DND-41 (cell line): ENCODE results near the gene ACKR3.

Experiments
- ATAC-seq: fragments of 200-7000 bp; cut with Tn5 transposase; 3 replicates; pipeline ENCODE4 v1.9.1; 2021; ENCODE audit warnings: low read depth; ENCODE audit not compliant: insufficient read depth
- DNase-seq: peaks from one replicate; pipeline ENCODE4 v3.0.0-alpha.2; 2020
- H2AFZ ChIP-seq: 2 replicates; pipeline ENCODE4 v1.6.0; 2012; ENCODE audit warnings: low read depth, low read length
- H3K27ac ChIP-seq: 2 replicates; pipeline ENCODE4 v1.5.1; 2012; ENCODE audit warnings: low read length, inconsistent platforms
- H3K27me3 ChIP-seq: fragments of 200-600 bp; sonication (generic); 2 replicates; pipeline ENCODE4 v1.6.0; 2012; ENCODE audit warnings: low read length, mild to moderate bottlenecking, inconsistent platforms; ENCODE audit not compliant: insufficient read depth, poor library complexity
- H3K36me3 ChIP-seq: 2 replicates; pipeline ENCODE4 v1.5.1; 2012; ENCODE audit warnings: low read length, inconsistent platforms; ENCODE audit not compliant: insufficient read depth
- H3K4me1 ChIP-seq: 2 replicates; pipeline ENCODE4 v1.5.1; 2012; ENCODE audit warnings: mild to moderate bottlenecking, low read length; ENCODE audit not compliant: insufficient read depth
- H3K4me2 ChIP-seq: 2 replicates; pipeline ENCODE4 v1.6.0; 2012; ENCODE audit warnings: mild to moderate bottlenecking, moderate library complexity, low read length, inconsistent platforms; ENCODE audit not compliant: insufficient read depth
- H3K4me3 ChIP-seq, 2 experiments: fragments of 200-600 bp in 1 of 2; shearing (Covaris generic) in 1 of 2; 2 replicates each; pipeline ENCODE4 v1.5.1; 2012 to 2016; ENCODE audit warnings: inconsistent platforms in 2 of 2, low read length in 2 of 2, mild to moderate bottlenecking in 2 of 2, low read depth in 1 of 2, moderate library complexity in 1 of 2
- H3K79me2 ChIP-seq: 2 replicates; pipeline ENCODE4 v1.6.0; 2012; ENCODE audit warnings: low read length, inconsistent platforms; ENCODE audit not compliant: insufficient read depth
- H3K9ac ChIP-seq: 2 replicates; pipeline ENCODE4 v1.6.0; 2012; ENCODE audit warnings: low read depth, mild to moderate bottlenecking, inconsistent platforms, low read length, moderate library complexity
- H3K9me3 ChIP-seq: 2 replicates; pipeline ENCODE4 v1.5.1; 2012; ENCODE audit warnings: low read length, moderate library complexity, mild to moderate bottlenecking, inconsistent platforms; ENCODE audit not compliant: insufficient read depth, severe bottlenecking
- H4K20me1 ChIP-seq: 2 replicates; pipeline ENCODE4 v1.6.0; 2012; ENCODE audit warnings: low read length; ENCODE audit not compliant: insufficient read depth
- CTCF ChIP-seq: IDR thresholded peaks from 2 replicates; pipeline ENCODE4 v1.5.1; 2012; ENCODE audit warnings: borderline replicate concordance, low read length, moderate library complexity, mild to moderate bottlenecking; ENCODE audit not compliant: poor library complexity, severe bottlenecking; ENCODE audit errors: extremely low read depth
- EZH2 ChIP-seq: IDR thresholded peaks from 3 replicates; pipeline ENCODE4 v1.6.1; 2012; ENCODE audit warnings: borderline replicate concordance, low read depth, mild to moderate bottlenecking, moderate library complexity, low read length, inconsistent platforms; ENCODE audit not compliant: severe bottlenecking

The ACKR3 gene

GRCh38 chr2:236572482-236572881, 2.9 kb downstream of the ACKR3 start:
- Histone ChIP-seq H4K20me1 (no peaks in the 10 kb centered on the region), H3K36me3 (no peaks in the 10 kb centered on the region), H3K27ac (no peak overlapping the region), H3K27me3 (no peaks in the 10 kb centered on the region), H2AFZ (no peak overlapping the region), H3K4me3 (no peak overlapping the region), H3K4me2 (no peak overlapping the region), H3K9ac (no peak overlapping the region), H3K4me1 (peaks cover 19% of the 10 kb centered on the region), H3K79me2 (no peaks in the 10 kb centered on the region), H3K9me3 (no peaks in the 10 kb centered on the region)
- no peak for DNase-seq
- ATAC-seq = no peak
- TF ChIP-seq EZH2 (no peak), CTCF (no peak)

DNA sequence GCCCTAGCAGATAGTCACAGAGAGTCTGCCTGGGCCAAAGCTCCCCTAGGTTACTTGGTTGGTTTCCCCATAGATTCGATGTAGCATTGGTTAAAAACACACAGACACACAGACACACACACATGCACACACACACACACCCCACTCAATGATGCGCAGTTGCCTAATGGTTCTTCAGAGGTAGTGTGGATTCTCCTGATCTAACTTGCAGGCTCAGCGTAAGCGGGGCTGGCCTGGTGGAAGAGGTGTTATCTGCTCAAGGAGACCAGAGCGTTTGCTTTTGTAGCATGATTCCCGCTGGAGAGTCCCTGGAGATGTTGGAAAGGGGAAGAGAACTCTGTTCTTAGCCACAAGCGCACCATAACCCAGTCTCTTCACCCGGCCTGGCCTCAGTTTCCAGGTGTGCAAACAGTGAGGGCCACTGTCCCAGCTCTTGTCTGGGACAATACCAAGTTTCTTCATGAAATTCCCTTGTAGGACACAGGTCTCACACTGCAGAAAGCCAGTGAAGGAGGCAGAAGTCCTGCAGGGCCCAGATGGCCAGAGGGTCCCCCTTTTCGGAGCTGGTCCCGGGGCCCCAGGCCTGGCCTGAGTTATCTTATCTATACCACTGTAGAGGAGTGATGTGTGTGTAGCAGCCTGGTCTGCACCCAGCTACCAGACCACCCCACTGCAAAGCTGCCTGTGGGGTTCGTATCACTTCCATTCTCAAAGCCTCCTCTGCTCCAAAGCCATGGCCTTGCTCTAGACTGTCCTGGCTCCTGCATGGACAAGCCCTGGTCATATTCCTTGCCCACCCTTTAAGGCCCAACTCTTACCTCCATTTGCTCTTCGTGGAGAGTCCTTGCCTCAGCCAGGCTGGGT, 3.7 kb downstream of the ACKR3 start:
- TF ChIP-seq EZH2 = no peak
- TF ChIP-seq CTCF = no peak
- H3K79me2 ChIP-seq = no peaks in the 10 kb centered on the region
- H3K36me3 ChIP-seq = no peaks in the 10 kb centered on the region
- no peak overlapping the region for H3K4me3 ChIP-seq
- no peak overlapping the region for H3K4me2 ChIP-seq
- no peaks in the 10 kb centered on the region for H3K27me3 ChIP-seq
- DNase-seq (no peak), ATAC-seq (no peak)
- H2AFZ ChIP-seq = no peak overlapping the region
- H3K27ac ChIP-seq = no peak overlapping the region
- H3K9ac ChIP-seq = no peak overlapping the region
- H3K4me1 ChIP-seq = peaks cover 19% of the 10 kb centered on the region
- no peaks in the 10 kb centered on the region for H3K9me3 ChIP-seq
- H4K20me1 ChIP-seq = no peaks in the 10 kb centered on the region

DNA sequence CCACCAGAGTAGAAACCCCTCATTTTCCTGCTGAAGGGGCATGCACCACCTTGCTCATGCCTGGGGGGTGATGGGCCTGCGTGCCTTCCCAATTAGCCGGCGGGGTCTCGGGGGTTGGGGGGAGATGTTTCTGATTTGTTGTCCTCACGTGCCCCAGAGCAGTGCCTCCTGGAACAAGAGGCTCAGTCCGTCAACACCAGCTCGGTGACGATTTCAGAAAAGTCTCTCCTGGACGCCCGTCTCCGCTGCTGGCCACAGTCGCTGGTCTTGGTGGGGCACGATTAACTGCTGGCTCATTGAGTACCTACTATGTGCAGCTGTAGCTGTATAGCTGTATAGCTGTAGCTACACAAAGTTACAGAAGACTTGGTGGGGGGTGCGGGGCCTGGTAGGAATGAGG, 4.4 kb downstream of the ACKR3 start:
- no peaks in the 10 kb centered on the region for H3K36me3 ChIP-seq
- H3K79me2 ChIP-seq = no peaks in the 10 kb centered on the region
- no peak overlapping the region for H3K9ac ChIP-seq
- H3K9me3 ChIP-seq = no peaks in the 10 kb centered on the region
- no peak for DNase-seq
- no peak overlapping the region for H2AFZ ChIP-seq
- TF ChIP-seq CTCF (no peak), EZH2 (no peak)
- H4K20me1 ChIP-seq = no peaks in the 10 kb centered on the region
- no peak overlapping the region for H3K27ac ChIP-seq
- H3K4me2 ChIP-seq = no peak overlapping the region
- no peak overlapping the region for H3K4me3 ChIP-seq
- H3K27me3 ChIP-seq = no peaks in the 10 kb centered on the region
- ATAC-seq = no peak
- H3K4me1 ChIP-seq = peaks cover 16% of the 10 kb centered on the region
